Measurements from ENCODE around the gene POMT1. TPM values are rescaled to one million over a fixed set of nuclear protein-coding genes. Genes with fewer than 3 reads are reported as not detected.

Gene POMT1
- total and polyA plus RNA-seq, 2 of the 8 experiments (the other 6 are each of a cell fraction or from before 2014, with no cell fraction given): 22.3 to 33.2 TPM

GRCh38 chr9:131492070-131492469 lies 10.6 kb upstream of the POMT1 start:
- Histone ChIP-seq H4K8ac (ENCODE audit: extremely low read depth, insufficient read depth, low read length) (no peak overlapping the region), H3K56ac (replicated peaks; ENCODE audit: insufficient read length, low read depth, low read length) (no peak overlapping the region), H3K18ac (ENCODE audit: extremely low read depth, low read length) (no peak overlapping the region), H2BK5ac (ENCODE audit: low read depth, low read length) (no peak overlapping the region), H3K4me1 (replicated peaks in 1 of 4; ENCODE audit: control insufficient read depth in 3 of 4, insufficient read depth in 4 of 4, low read length in 3 of 4) (no peaks in the 10 kb centered on the region), H2BK20ac (ENCODE audit: low read length) (no peak overlapping the region), H3K4me2 (ENCODE audit: insufficient read depth in 1 of 2, low read depth in 2 of 2, low read length in 2 of 2) (no peak overlapping the region), H3K14ac (ENCODE audit: insufficient read length) (no peak overlapping the region), H3K23me2 (ENCODE audit: low read depth, low read length) (no peaks in the 10 kb centered on the region), H3K9ac (replicated peaks in 1 of 4; ENCODE audit: extremely low read depth in 1 of 4, low read depth in 3 of 4, low read length in 3 of 4) (no peak overlapping the region), H3K79me1 (ENCODE audit: low read depth, low read length) (peaks cover 4% of the 10 kb centered on the region), H2AFZ (ENCODE audit: low read length) (no peak overlapping the region), H4K5ac (ENCODE audit: insufficient read length, low read depth, low read length) (no peak overlapping the region), H4K91ac (replicated peaks; ENCODE audit: insufficient read length, low read length) (no peak overlapping the region), H3K4me3 (ENCODE audit: extremely low read depth in 1 of 4, insufficient read depth in 2 of 4, low read depth in 3 of 4, low read length in 4 of 4) (no peak overlapping the region), H2BK12ac (ENCODE audit: low read depth, low read length) (no peak overlapping the region), H2AK5ac (ENCODE audit: low read depth, low read length) (no peak overlapping the region), H3K27ac (ENCODE audit: low read depth, low read length) (no peak overlapping the region), H3K36me3 (ENCODE audit: control insufficient read depth in 2 of 4, insufficient read depth in 4 of 4, low read length in 3 of 4) (peaks cover 76 to 99% (median 96%) of the 10 kb centered on the region in 4 experiments), H3K9me3 (ENCODE audit: insufficient read depth in 2 of 2, low read depth in 1 of 2, low read length in 1 of 2) (no peaks in the 10 kb centered on the region), H3K4ac (replicated peaks; ENCODE audit: insufficient read length, low read depth, low read length) (no peak overlapping the region), H4K20me1 (replicated peaks in 1 of 2; ENCODE audit: control insufficient read depth in 1 of 2, insufficient read depth in 2 of 2, low read length in 2 of 2) (peaks cover 11 to 19% of the 10 kb centered on the region in 2 experiments), H2BK120ac (replicated peaks; ENCODE audit: low read depth, low read length) (no peak overlapping the region), H3K27me3 (replicated peaks in 1 of 4; ENCODE audit: control insufficient read depth in 3 of 4, extremely low read depth in 1 of 4, insufficient read depth in 3 of 4, low read length in 3 of 4) (no peaks in the 10 kb centered on the region), H3K79me2 (ENCODE audit: control insufficient read depth in 1 of 2, insufficient read depth in 2 of 2, low read length in 2 of 2) (no peaks in the 10 kb centered on the region; a peak in 1 of 4 replicates), H3K23ac (ENCODE audit: insufficient read length) (no peak overlapping the region), H2BK15ac (ENCODE audit: low read length) (no peak overlapping the region)
- ChIA-PET CTCF (ENCODE audit: partially characterized antibody) (interaction anchor here (1.6 to 3.5 kb wide), 2 partner anchors 10 to 15 kb away, joined by 6 to 17 read pairs; no protein-coding TSS in a partner anchor), POLR2A (ENCODE audit: partially characterized antibody) (interaction anchor here (1.1 to 1.5 kb wide), 3 partner anchors 9 to 12 kb away, joined by 3 read pairs; partner anchors contain the start of gene POMT1)
- 92% methylated on average over 6 of the region's 6 CpGs; no CpG with 5 or more reads in 1 of the 2 experiments for WGBS, 2 experiments (ENCODE audit: extremely low coverage in 1 of 2, insufficient coverage in 1 of 2, insufficient read length in 1 of 2, insufficient replicate concordance in 2 of 2, low coverage in 1 of 2, low lambda C conversion rate in 2 of 2, missing lambda C conversion rate in 1 of 2)
- no peak for FAIRE-seq
- no peak for DNase-seq (ENCODE audit: low read depth in 1 of 2, low spot score in 2 of 2)
- no peak for TF ChIP-seq SRF (IDR thresholded peaks at IDR 0.05; ENCODE audit: low read depth, low read length)
- no peak for TF ChIP-seq KDM4A (IDR thresholded peaks at IDR 0.05; ENCODE audit: low read depth, low read length, severe bottlenecking)
- no peak for TF ChIP-seq HDAC2 (IDR thresholded peaks at IDR 0.05; ENCODE audit: borderline replicate concordance in 1 of 2, low read depth in 2 of 2, low read length in 2 of 2)
- no peak for TF ChIP-seq SP2 (IDR thresholded peaks at IDR 0.05; ENCODE audit: low read length)
- no peak for TF ChIP-seq SIX5 (IDR thresholded peaks at IDR 0.05; ENCODE audit: low read depth, low read length)
- TF ChIP-seq CEBPB (IDR thresholded peaks at IDR 0.05; ENCODE audit: low read depth, low read length): no peak
- no peak for TF ChIP-seq TCF12 (IDR thresholded peaks at IDR 0.05; ENCODE audit: low read depth, low read length)
